SK-N-SH (cell line): ENCODE measurements around the gene SLC5A3. TPM values are rescaled to one million over a fixed set of nuclear protein-coding genes. Genes with fewer than 3 reads are reported as not detected.

ENCODE experiments used
- CTCF ChIA-PET: fragments of 300-600, 350-600 bp; formaldehyde crosslinking; extraction: SDS; loops from one replicate; lab custom pipeline; 2021; lab: Yijun Ruan, JAX
- POLR2A ChIA-PET: fragments of 350-600 bp; sonication (Branson Sonifier 250); formaldehyde crosslinking; extraction: SDS; loops from one replicate; lab custom pipeline; 2020; ENCODE audit warnings: antibody characterized with exemption, inconsistent platforms; lab: Yijun Ruan, JAX
- DNase-seq: peaks from one replicate; pipeline ENCODE4 v3.0.0; 2012
- H2AFZ ChIP-seq: fragments of 200-600 bp; sonication (generic); 2 replicates; pipeline ENCODE4 v1.8.1; 2016; ENCODE audit warnings: antibody characterized with exemption, mild to moderate bottlenecking, low read depth
- H3F3A ChIP-seq: fragments of 200-600 bp; sonication (generic); replicated peaks from 2 replicates; pipeline ENCODE3; 2016; ENCODE audit warnings: antibody characterized with exemption, mild to moderate bottlenecking; ENCODE audit not compliant: insufficient read depth
- H3K27ac ChIP-seq, 2 experiments: fragments of 200-500 bp in 1 of 2; fragments of 200-600 bp in 1 of 2; sonication (Bioruptor generic) in 1 of 2; sonication (generic), shearing (Covaris generic) in 1 of 2; 2 replicates each; pipeline versions ENCODE4 v1.5.1 to v1.6.1; 2014 to 2016; ENCODE audit warnings: low read depth in 2 of 2, inconsistent platforms in 1 of 2, low read length in 1 of 2, mild to moderate bottlenecking in 1 of 2, mixed read lengths in 1 of 2
- H3K27me3 ChIP-seq: fragments of 200-600 bp; sonication (generic), shearing (Covaris generic); 2 replicates; pipeline ENCODE4 v1.6.1; 2016; ENCODE audit warnings: mixed run types; ENCODE audit not compliant: insufficient read depth
- H3K36me3 ChIP-seq, 2 experiments: fragments of 200-500 bp in 1 of 2; fragments of 200-600 bp in 1 of 2; sonication (Bioruptor generic) in 1 of 2; sonication (generic) in 1 of 2; replicated peaks in 1 of 2; 2 replicates each; pipeline versions ENCODE3 to v1.5.1; 2014 to 2016; ENCODE audit warnings: low read length in 1 of 2, mild to moderate bottlenecking in 1 of 2; ENCODE audit not compliant: insufficient read depth in 2 of 2, control insufficient read depth in 1 of 2
- H3K4me1 ChIP-seq, 2 experiments: fragments of 200-500 bp in 1 of 2; fragments of 200-600 bp in 1 of 2; sonication (Bioruptor generic) in 1 of 2; sonication (generic), shearing (Covaris generic) in 1 of 2; 2 replicates each; pipeline versions ENCODE4 v1.5.1 to v1.6.1; 2014 to 2016; ENCODE audit warnings: low read depth in 1 of 2, low read length in 1 of 2, mixed run types in 1 of 2; ENCODE audit not compliant: insufficient read depth in 2 of 2, control insufficient read depth in 1 of 2
- H3K4me2 ChIP-seq: fragments of 200-600 bp; sonication (generic), shearing (Covaris generic); 2 replicates; pipeline ENCODE4 v1.6.1; 2017; ENCODE audit warnings: mixed run types
- H3K4me3 ChIP-seq, 2 experiments: fragments of 200-500 bp in 1 of 2; fragments of 200-600 bp in 1 of 2; sonication (Bioruptor generic) in 1 of 2; sonication (generic), shearing (Covaris generic) in 1 of 2; 2 replicates each; pipeline versions ENCODE4 v1.5.1 to v1.8.1; 2014 to 2016; ENCODE audit warnings: low read depth in 2 of 2, inconsistent platforms in 1 of 2, low read length in 1 of 2, mild to moderate bottlenecking in 1 of 2, mixed read lengths in 1 of 2, moderate library complexity in 1 of 2
- H3K79me2 ChIP-seq: fragments of 200-600 bp; sonication (generic); 2 replicates; pipeline ENCODE4 v1.8.1; 2017; ENCODE audit warnings: mild to moderate bottlenecking; ENCODE audit not compliant: insufficient read depth
- H3K9ac ChIP-seq: fragments of 200-600 bp; sonication (generic); 2 replicates; pipeline ENCODE4 v1.6.1; 2017; ENCODE audit warnings: mixed run types
- H3K9me2 ChIP-seq: fragments of 200-600 bp; sonication (generic); 2 replicates; pipeline ENCODE4 v1.6.1; 2017; ENCODE audit warnings: mixed run types
- H3K9me3 ChIP-seq: fragments of 200-600 bp; sonication (generic); 2 replicates; pipeline ENCODE4 v1.6.1; 2017; ENCODE audit warnings: mixed run types, mild to moderate bottlenecking, moderate library complexity
- H4K20me1 ChIP-seq: fragments of 200-600 bp; sonication (generic); 2 replicates; pipeline ENCODE4 v1.6.1; 2017; ENCODE audit warnings: mild to moderate bottlenecking, mixed run types; ENCODE audit not compliant: insufficient read depth
- CHD2 ChIP-seq: fragments of 150-350 bp; IDR thresholded peaks from 2 replicates; pipeline ENCODE4 v1.6.1; 2018; ENCODE audit warnings: low read length; ENCODE audit not compliant: partially characterized antibody
- CTCF ChIP-seq: fragments of 200-600 bp; sonication (generic); IDR thresholded peaks from 2 replicates; pipeline ENCODE4 v1.6.1; 2017; ENCODE audit warnings: antibody characterized with exemption, mild to moderate bottlenecking, moderate library complexity
- EZH2phosphoT487 ChIP-seq: fragments of 200-600 bp; sonication (generic); IDR thresholded peaks from 2 replicates; pipeline ENCODE4 v1.6.1; 2017; ENCODE audit warnings: low read depth, mixed run types, mild to moderate bottlenecking, antibody characterized with exemption, moderate library complexity, borderline replicate concordance
- GABPA ChIP-seq: IDR thresholded peaks from 2 replicates; pipeline ENCODE4 v1.4.0; 2012; ENCODE audit warnings: low read depth, mild to moderate bottlenecking
- GATA2 ChIP-seq: sonication (generic); formaldehyde crosslinking; IDR thresholded peaks from 2 replicates; pipeline ENCODE4 v1.5.0; 2020; ENCODE audit warnings: mild to moderate bottlenecking, missing genetic modification reagents
- IRF3 ChIP-seq: fragments of 150-350 bp; IDR thresholded peaks from 2 replicates; pipeline ENCODE4 v1.6.1; 2016; ENCODE audit warnings: mild to moderate bottlenecking, low read depth, low read length
- JUND ChIP-seq: IDR thresholded peaks from 2 replicates; pipeline ENCODE4 v1.4.0; 2012
- NFIC ChIP-seq: IDR thresholded peaks from 2 replicates; pipeline ENCODE4 v1.4.0; 2012; ENCODE audit warnings: borderline replicate concordance
- PBX3 ChIP-seq: IDR thresholded peaks from 2 replicates; pipeline ENCODE4; 2012
- POLR2AphosphoS5 ChIP-seq: IDR thresholded peaks from 2 replicates; pipeline ENCODE4 v1.6.1; 2012; ENCODE audit warnings: low read depth, low read length
- RAD21 ChIP-seq: IDR thresholded peaks from 2 replicates; pipeline ENCODE4 v1.6.1; 2012; ENCODE audit warnings: mild to moderate bottlenecking, low read length
- RCOR1 ChIP-seq: fragments of 150-350 bp; IDR thresholded peaks from 2 replicates; pipeline ENCODE4 v1.6.1; 2017; ENCODE audit warnings: antibody characterized with exemption, low read length
- RXRA ChIP-seq: IDR thresholded peaks from 2 replicates; pipeline ENCODE4 v1.4.0; 2012; ENCODE audit warnings: low read depth, mild to moderate bottlenecking, borderline replicate concordance
- SMC3 ChIP-seq: IDR thresholded peaks from 2 replicates; pipeline ENCODE4 v1.6.1; 2012; ENCODE audit warnings: low read depth, low read length, improper control_type of control experiment
- TAF1 ChIP-seq: IDR thresholded peaks from 2 replicates; pipeline ENCODE4 v1.6.1; 2012; ENCODE audit warnings: low read depth, mild to moderate bottlenecking, low read length, moderate library complexity, borderline replicate concordance
- TCF12 ChIP-seq: IDR thresholded peaks from 2 replicates; pipeline ENCODE4 v1.4.0; 2012
- TEAD4 ChIP-seq: IDR thresholded peaks from 2 replicates; pipeline ENCODE4 v1.4.0; 2012; ENCODE audit warnings: mild to moderate bottlenecking, borderline replicate concordance; ENCODE audit not compliant: insufficient read depth
- USF2 ChIP-seq: fragments of 150-350 bp; IDR thresholded peaks from 2 replicates; pipeline ENCODE4 v1.6.1; 2017; ENCODE audit warnings: antibody characterized with exemption, low read length, low read depth, borderline replicate concordance
- YY1 ChIP-seq: IDR thresholded peaks from 2 replicates; pipeline ENCODE4 v1.4.0; 2012; ENCODE audit warnings: low read depth, mild to moderate bottlenecking
- ZBTB33 ChIP-seq: IDR thresholded peaks from 2 replicates; pipeline ENCODE4 v1.4.0; 2012; ENCODE audit warnings: low read depth, borderline replicate concordance
- WGBS: methylation state at CpG from one replicate; pipeline ENCODE4 v1.1.6; 2017; ENCODE audit warnings: low lambda C conversion rate; 5-methylcytosine and 5-hydroxymethylcytosine counted together
- polyA plus RNA-seq, 3 experiments: library from polyadenylated mRNA; depleted of rRNA; stranded (reverse); fragments of >200 nt; gene quantifications; 2 replicates each; pipeline ENCODE4 v1.2.3, GENCODE V29; 2012

SLC5A3 gene
- polyA plus RNA-seq, 1 of the 3 experiments (the other 2 are of a cell fraction), result 3.0 TPM

- Histone ChIP-seq H3F3A (peaks cover 3% of the 10 kb centered on the region), H3K27ac (no peak overlapping the region), H3K4me2 (no peak overlapping the region), H2AFZ (no peak overlapping the region), H3K9ac (no peak overlapping the region), H3K36me3 (peaks cover 15 to 16% of the 10 kb centered on the region in 2 experiments), H3K4me1 (peaks cover 0 to 6% of the 10 kb centered on the region in 2 experiments; a peak in 3 of 4 replicates), H3K9me3 (no peaks in the 10 kb centered on the region), H3K9me2 (no peaks in the 10 kb centered on the region), H3K4me3 (no peak overlapping the region), H3K27me3 (no peaks in the 10 kb centered on the region), H4K20me1 (peaks cover 61% of the 10 kb centered on the region), H3K79me2 (peaks cover 92% of the 10 kb centered on the region)
- ChIA-PET CTCF (interaction anchor here (1.0 to 5.1 kb wide), 6 partner anchors 16 to 257 kb away, joined by 3 to 43 read pairs (median 4); partner anchors contain the start of genes MRPS6 and SLC5A3), POLR2A (no interaction called here)
- DNase-seq, result no peak
- WGBS, result 100% methylated on average over 3 of the region's 4 CpGs
- no peak for TF ChIP-seq USF2
- no peak for TF ChIP-seq TEAD4
- TF ChIP-seq TAF1, result no peak
- no peak for TF ChIP-seq PBX3
- no peak for TF ChIP-seq CTCF
- TF ChIP-seq GABPA, result no peak
- no peak for TF ChIP-seq EZH2phosphoT487
- TF ChIP-seq CHD2, result no peak
- no peak for TF ChIP-seq POLR2AphosphoS5
- TF ChIP-seq RCOR1, result no peak
- TF ChIP-seq TCF12, result no peak
- no peak for TF ChIP-seq JUND
Observed at GRCh38 chr21:34091032-34091431, 17.7 kb downstream of the SLC5A3 start.

GRCh38 chr21:34091607-34092006, 18.2 kb downstream of the SLC5A3 start:
- Histone ChIP-seq H3F3A (peaks cover 3% of the 10 kb centered on the region), H3K4me2 (no peak overlapping the region), H3K27ac (no peak overlapping the region), H3K9ac (no peak overlapping the region), H3K36me3 (peaks cover 19 to 20% of the 10 kb centered on the region in 2 experiments), H3K79me2 (peaks cover 92% of the 10 kb centered on the region), H3K9me3 (no peaks in the 10 kb centered on the region), H3K4me1 (peaks cover 0 to 6% of the 10 kb centered on the region in 2 experiments; a peak in 3 of 4 replicates), H3K27me3 (no peaks in the 10 kb centered on the region), H3K9me2 (no peaks in the 10 kb centered on the region), H4K20me1 (peaks cover 60% of the 10 kb centered on the region), H2AFZ (no peak overlapping the region), H3K4me3 (no peak overlapping the region)
- CTCF ChIA-PET, result interaction anchor here (0.6 to 5.1 kb wide), 13 partner anchors 9 to 259 kb away, joined by 3 to 43 read pairs (median 5); partner anchors contain the start of genes MRPS6 and SLC5A3
- POLR2A ChIA-PET, result no interaction called here
- no peak for DNase-seq
- WGBS, result 95% methylated on average over 2 of the region's 2 CpGs
- no peak for TF ChIP-seq GATA2 (CRISPR knock-in tag)
- no peak for TF ChIP-seq JUND
- no peak for TF ChIP-seq RXRA
- TF ChIP-seq POLR2AphosphoS5, result no peak
- TF ChIP-seq SMC3, result 0 out of 2 replicates have a peak, but pooled peaks have one; percentile 13
- no peak for TF ChIP-seq NFIC
- TF ChIP-seq RAD21, result peak; percentile 28; the same call in 1 of the 2 replicates
- no peak for TF ChIP-seq TEAD4
- TF ChIP-seq IRF3, result no peak
- TF ChIP-seq ZBTB33, result no peak
- no peak for TF ChIP-seq RCOR1
- no peak for TF ChIP-seq YY1
